ENCODE data around the gene TUT4.
A peak's percentile ranks its signal among the peaks of the same experiment; 100 is the strongest.

GRCh38 chr1:52552236-52552504 is 722 bp downstream of the TUT4 start:
- TF ChIP-seq CTCF (IDR thresholded peaks at IDR 0.05): no peak
- TF ChIP-seq POLR2A (IDR thresholded peaks at IDR 0.05): peak in 1 of 2 donors; percentile 15
